ENCODE measurements around the gene TMEM95. TPM values are rescaled to one million over a fixed set of nuclear protein-coding genes. Genes with fewer than 3 reads are reported as not detected.
"Not testable (repeated sequence)": the region's sequence is repeated elsewhere in the genome, so short reads cannot be mapped to it uniquely, and the experiment has no call there.

The TMEM95 gene
- total and polyA plus RNA-seq, 2 donors = not detected

DNA sequence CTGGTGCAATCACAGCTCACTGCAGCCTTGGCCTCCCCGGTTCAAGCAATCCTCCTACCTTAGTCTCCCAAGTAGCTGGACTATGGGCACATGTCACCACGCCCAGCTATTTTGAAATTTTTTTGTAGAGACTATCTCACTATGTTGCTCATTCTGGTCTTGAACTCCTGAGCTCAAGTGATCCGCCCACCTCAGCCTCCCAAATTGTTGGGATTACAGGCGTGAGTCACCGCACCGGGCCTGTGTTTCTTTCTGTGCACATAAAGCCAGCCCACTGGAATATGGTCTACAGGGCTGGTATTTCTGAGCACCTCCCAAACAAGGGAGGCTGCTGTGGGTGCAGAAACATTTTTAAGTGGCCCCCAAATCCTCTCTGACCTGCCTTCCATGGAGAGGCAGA lies 8.4 kb downstream of the TMEM95 start:
- H3K27ac ChIP-seq (ENCODE audit: low read depth) = no peak overlapping the region
- H3K4me3 ChIP-seq (ENCODE audit: low read depth, low read length) = no peak overlapping the region
- H3K4me1 ChIP-seq (ENCODE audit: insufficient read depth) = no peaks in the 10 kb centered on the region
- 92% methylated on average over 6 of the region's 6 CpGs for WGBS
- H3K36me3 ChIP-seq (ENCODE audit: insufficient read depth) = no peaks in the 10 kb centered on the region
- DNase-seq (ENCODE audit: extremely low spot score) = no peak

GRCh38 chr17:7365963-7366362 lies 11.0 kb downstream of the TMEM95 start:
- not testable (repeated sequence) for DNase-seq (ENCODE audit: extremely low spot score); H3K4me3 ChIP-seq (ENCODE audit: low read depth, low read length); H3K27ac ChIP-seq (ENCODE audit: low read depth); H3K4me1 ChIP-seq (ENCODE audit: insufficient read depth); H3K36me3 ChIP-seq (ENCODE audit: insufficient read depth)
- WGBS = 85% methylated on average over 6 of the region's 7 CpGs

GRCh38 chr17:7367083-7367482 lies 12.1 kb downstream of the TMEM95 start:
- no peak for DNase-seq (ENCODE audit: extremely low spot score)
- Histone ChIP-seq H3K36me3 (ENCODE audit: insufficient read depth) (no peaks in the 10 kb centered on the region), H3K4me1 (ENCODE audit: insufficient read depth) (no peaks in the 10 kb centered on the region), H3K4me3 (ENCODE audit: low read depth, low read length) (no peak overlapping the region), H3K27ac (ENCODE audit: low read depth) (no peak overlapping the region)
- 76% methylated on average over 8 of the region's 8 CpGs for WGBS

- WGBS = 66% methylated on average over 13 of the region's 13 CpGs
- Histone ChIP-seq H3K27ac (ENCODE audit: low read depth) (no peak overlapping the region), H3K36me3 (ENCODE audit: insufficient read depth) (no peaks in the 10 kb centered on the region), H3K4me1 (ENCODE audit: insufficient read depth) (no peaks in the 10 kb centered on the region), H3K4me3 (ENCODE audit: low read depth, low read length) (no peak overlapping the region)
- no peak for DNase-seq (ENCODE audit: extremely low spot score)
Observed at GRCh38 chr17:7367918-7368598, 13.1 kb downstream of the TMEM95 start.

GRCh38 chr17:7368599-7368994 lies 13.6 kb downstream of the TMEM95 start:
- WGBS = 86% methylated on average over 5 of the region's 5 CpGs
- not testable (repeated sequence) for H3K27ac ChIP-seq (ENCODE audit: low read depth); H3K4me3 ChIP-seq (ENCODE audit: low read depth, low read length); H3K36me3 ChIP-seq (ENCODE audit: insufficient read depth); H3K4me1 ChIP-seq (ENCODE audit: insufficient read depth); DNase-seq (ENCODE audit: extremely low spot score)

GRCh38 chr17:7369825-7370224 lies 14.9 kb downstream of the TMEM95 start:
- 77% methylated on average over 5 of the region's 5 CpGs for WGBS
- Histone ChIP-seq H3K27ac (ENCODE audit: low read depth) (no peak overlapping the region), H3K36me3 (ENCODE audit: insufficient read depth) (no peaks in the 10 kb centered on the region), H3K4me3 (ENCODE audit: low read depth, low read length) (no peak overlapping the region), H3K4me1 (ENCODE audit: insufficient read depth) (no peaks in the 10 kb centered on the region)
- DNase-seq (ENCODE audit: extremely low spot score) = no peak

GRCh38 chr17:7370853-7371252 lies 15.9 kb downstream of the TMEM95 start:
- no peaks in the 10 kb centered on the region for H3K4me1 ChIP-seq (ENCODE audit: insufficient read depth)
- H3K27ac ChIP-seq (ENCODE audit: low read depth) = no peak overlapping the region
- WGBS = 84% methylated on average over 4 of the region's 4 CpGs
- no peak overlapping the region for H3K4me3 ChIP-seq (ENCODE audit: low read depth, low read length)
- H3K36me3 ChIP-seq (ENCODE audit: insufficient read depth) = no peaks in the 10 kb centered on the region
- no peak for DNase-seq (ENCODE audit: extremely low spot score)

GRCh38 chr17:7374353-7374752 lies 19.4 kb downstream of the TMEM95 start:
- no peak for DNase-seq (ENCODE audit: extremely low spot score)
- Histone ChIP-seq H3K36me3 (ENCODE audit: insufficient read depth) (no peaks in the 10 kb centered on the region), H3K27ac (ENCODE audit: low read depth) (no peak overlapping the region), H3K4me3 (ENCODE audit: low read depth, low read length) (no peak overlapping the region), H3K4me1 (ENCODE audit: insufficient read depth) (no peaks in the 10 kb centered on the region)
- WGBS = 84% methylated on average over 2 of the region's 2 CpGs

DNA sequence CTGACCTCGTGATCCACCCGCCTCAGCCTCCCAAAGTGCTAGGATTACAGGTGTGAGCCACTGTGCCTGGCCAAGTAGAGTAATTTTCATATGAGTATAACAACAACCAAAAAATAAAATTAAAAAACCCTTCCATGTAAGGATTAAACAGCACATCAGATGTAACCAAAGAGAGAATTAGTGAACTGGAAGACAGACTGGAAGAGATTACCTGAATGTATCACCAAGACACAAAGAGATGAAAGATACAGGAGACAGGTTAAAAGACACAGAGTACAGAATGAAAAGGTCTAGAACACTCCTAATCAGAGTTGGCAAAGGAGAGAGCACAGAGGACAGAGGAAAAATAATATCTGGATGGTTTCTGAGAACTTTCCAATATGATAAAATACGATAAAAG lies 24.2 kb downstream of the TMEM95 start:
- no peak overlapping the region for H3K27ac ChIP-seq (ENCODE audit: low read depth)
- 94% methylated on average over 3 of the region's 3 CpGs for WGBS
- no peaks in the 10 kb centered on the region for H3K4me1 ChIP-seq (ENCODE audit: insufficient read depth)
- H3K4me3 ChIP-seq (ENCODE audit: low read depth, low read length) = no peak overlapping the region
- DNase-seq (ENCODE audit: extremely low spot score) = no peak
- H3K36me3 ChIP-seq (ENCODE audit: insufficient read depth) = no peaks in the 10 kb centered on the region

DNA sequence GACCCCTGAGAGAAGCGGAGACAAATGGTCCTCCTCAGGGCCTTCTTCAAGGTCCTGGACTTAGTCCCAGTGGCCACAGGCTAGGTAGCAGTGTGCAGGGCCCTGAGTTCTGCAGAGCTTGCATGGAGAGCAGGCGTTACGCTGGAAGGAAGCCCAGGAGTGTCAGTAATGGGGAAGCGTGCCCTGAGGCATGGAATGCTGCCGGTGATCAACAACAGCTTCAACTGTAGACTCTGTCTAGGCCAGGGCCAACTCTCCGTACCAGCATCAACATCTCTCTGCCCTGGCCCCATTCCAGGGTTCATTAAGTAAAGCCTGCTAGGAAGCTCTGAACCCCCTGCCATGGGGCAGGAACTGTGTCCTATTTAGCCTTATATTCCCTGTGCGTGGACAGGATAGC lies 25.4 kb downstream of the TMEM95 start:
- Histone ChIP-seq H3K4me3 (ENCODE audit: low read depth, low read length) (peak overlapping the region; percentile 42), H3K4me1 (ENCODE audit: insufficient read depth) (no peaks in the 10 kb centered on the region), H3K36me3 (ENCODE audit: insufficient read depth) (no peaks in the 10 kb centered on the region), H3K27ac (ENCODE audit: low read depth) (no peak overlapping the region)
- 20% methylated on average over 7 of the region's 7 CpGs for WGBS
- DNase-seq (ENCODE audit: extremely low spot score) = no peak

DNA sequence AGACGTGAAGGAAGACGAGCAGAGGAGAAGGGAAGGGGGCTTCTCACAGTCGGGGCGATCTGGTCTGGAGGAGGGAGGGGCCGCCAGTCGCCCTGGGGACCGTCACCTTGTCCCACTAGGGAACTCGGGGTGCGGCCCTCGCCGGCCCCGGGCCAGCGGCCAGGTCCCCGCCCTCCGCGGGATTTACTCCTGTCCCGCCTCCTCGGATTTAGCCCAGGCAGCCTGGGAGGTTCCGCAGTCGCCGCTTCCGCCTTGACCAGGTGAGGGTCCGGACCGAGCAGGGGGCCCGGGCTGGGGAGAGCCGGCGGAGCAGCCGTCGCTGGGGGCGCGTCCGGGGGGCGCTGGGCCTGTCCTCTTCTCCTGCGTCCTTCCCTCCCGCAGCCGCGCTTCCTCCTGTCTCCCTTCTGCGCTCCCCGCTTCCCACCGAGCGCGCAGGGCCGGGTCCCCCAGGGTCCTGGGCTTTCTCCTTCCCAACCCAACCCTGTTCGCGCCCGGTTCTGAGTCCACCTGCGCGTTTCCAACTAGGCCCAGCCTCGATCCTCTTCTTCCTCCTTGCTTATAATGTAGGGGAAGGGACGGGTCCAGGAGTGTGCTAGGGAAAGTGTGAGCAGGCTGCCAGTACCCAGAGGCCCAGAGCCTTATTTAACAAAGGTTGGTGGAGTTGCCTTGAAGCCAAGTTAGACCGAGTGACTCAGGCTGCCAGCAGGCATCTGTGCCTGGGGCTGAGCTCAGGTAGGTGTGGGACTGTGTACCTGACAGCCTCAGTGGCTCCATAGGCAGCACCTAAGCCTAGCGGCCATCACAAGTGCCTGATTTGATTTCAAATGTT lies 26.1 kb downstream of the TMEM95 start, which contains the start of gene TNK1:
Gene TNK1, plus strand, starts transcription at position 235 of the 829 bp plus-strand sequence. CDS start 1,838 bp downstream, outside the sequence.
- Histone ChIP-seq H3K4me1 (ENCODE audit: insufficient read depth) (no peaks in the 10 kb centered on the region), H3K36me3 (ENCODE audit: insufficient read depth) (no peaks in the 10 kb centered on the region), H3K4me3 (ENCODE audit: low read depth, low read length) (peak within 1 kb of the TSS; percentile 42), H3K27ac (ENCODE audit: low read depth) (no peak within 1 kb of the TSS)
- no peak for DNase-seq (ENCODE audit: extremely low spot score)
- WGBS = 6% methylated on average over 52 of the region's 52 CpGs

DNA sequence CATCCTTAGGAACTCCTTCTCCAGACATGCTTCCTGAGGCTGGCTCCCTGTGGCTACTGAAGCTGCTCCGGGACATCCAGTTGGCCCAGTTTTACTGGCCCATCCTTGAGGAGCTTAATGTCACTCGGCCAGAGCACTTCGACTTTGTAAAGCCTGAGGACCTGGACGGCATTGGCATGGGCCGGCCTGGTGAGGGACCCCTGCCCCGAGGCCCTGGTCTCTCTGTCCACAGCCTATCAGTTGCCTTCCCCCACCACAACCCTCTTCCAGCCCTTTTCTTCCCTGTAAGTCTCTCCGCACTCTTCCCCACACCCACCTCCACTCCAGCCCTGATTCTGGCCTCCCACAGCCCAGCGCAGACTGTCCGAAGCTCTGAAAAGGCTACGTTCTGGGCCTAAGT lies 27.9 kb downstream of the TMEM95 start:
- WGBS = 85% methylated on average over 10 of the region's 10 CpGs
- H3K27ac ChIP-seq (ENCODE audit: low read depth) = no peak overlapping the region
- no peak for DNase-seq (ENCODE audit: extremely low spot score)
- H3K36me3 ChIP-seq (ENCODE audit: insufficient read depth) = no peaks in the 10 kb centered on the region
- no peaks in the 10 kb centered on the region for H3K4me1 ChIP-seq (ENCODE audit: insufficient read depth)
- no peak overlapping the region for H3K4me3 ChIP-seq (ENCODE audit: low read depth, low read length)

- Histone ChIP-seq H3K4me1 (ENCODE audit: insufficient read depth) (no peaks in the 10 kb centered on the region), H3K36me3 (ENCODE audit: insufficient read depth) (no peaks in the 10 kb centered on the region), H3K4me3 (ENCODE audit: low read depth, low read length) (no peak overlapping the region), H3K27ac (ENCODE audit: low read depth) (no peak overlapping the region)
- no peak for DNase-seq (ENCODE audit: extremely low spot score)
- 73% methylated on average over 11 of the region's 11 CpGs for WGBS
Observed at GRCh38 chr17:7383371-7383741, 28.4 kb downstream of the TMEM95 start.
